HEK293T (cell line): ENCODE results near the gene PLXDC1.

Experiments used
- ARNT ChIP-seq: fragments of 450-650 bp; IDR thresholded peaks from 2 replicates; pipeline ENCODE4 v1.6.1; 2017; ENCODE audit warnings: mild to moderate bottlenecking
- BHLHE40 ChIP-seq: fragments of 450-650 bp; IDR thresholded peaks from 2 replicates; pipeline ENCODE4 v1.6.1; 2016; ENCODE audit warnings: mild to moderate bottlenecking, moderate library complexity, borderline replicate concordance
- FOXM1 ChIP-seq: fragments of 450-650 bp; IDR thresholded peaks from 2 replicates; pipeline ENCODE4 v1.6.1; 2017; ENCODE audit warnings: mild to moderate bottlenecking, borderline replicate concordance

DNA sequence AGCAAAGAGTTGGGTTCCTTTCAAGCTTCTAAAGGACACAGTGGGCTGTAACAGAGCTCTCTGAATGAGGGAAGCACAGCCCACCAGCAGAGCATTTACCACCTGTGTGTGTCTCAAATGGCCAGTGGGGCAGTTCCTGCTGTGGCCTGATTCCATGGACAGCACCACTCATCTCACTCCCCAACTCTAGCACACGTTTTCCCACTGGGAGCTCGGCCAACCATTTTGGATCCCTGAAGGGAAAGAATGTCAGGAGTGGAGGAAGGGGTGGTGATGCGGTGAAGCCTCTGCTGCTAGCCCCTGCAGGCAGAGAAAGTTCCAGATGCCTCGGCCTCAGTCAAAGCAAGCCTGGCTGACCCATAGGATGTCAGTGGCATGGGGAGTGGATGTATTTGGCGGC lies 86.6 kb downstream of the PLXDC1 start:
- TF ChIP-seq FOXM1 (no peak), BHLHE40 (no peak), ARNT (no peak)
